Measurements from ENCODE around the gene RRP9.

Gene RRP9

DNA sequence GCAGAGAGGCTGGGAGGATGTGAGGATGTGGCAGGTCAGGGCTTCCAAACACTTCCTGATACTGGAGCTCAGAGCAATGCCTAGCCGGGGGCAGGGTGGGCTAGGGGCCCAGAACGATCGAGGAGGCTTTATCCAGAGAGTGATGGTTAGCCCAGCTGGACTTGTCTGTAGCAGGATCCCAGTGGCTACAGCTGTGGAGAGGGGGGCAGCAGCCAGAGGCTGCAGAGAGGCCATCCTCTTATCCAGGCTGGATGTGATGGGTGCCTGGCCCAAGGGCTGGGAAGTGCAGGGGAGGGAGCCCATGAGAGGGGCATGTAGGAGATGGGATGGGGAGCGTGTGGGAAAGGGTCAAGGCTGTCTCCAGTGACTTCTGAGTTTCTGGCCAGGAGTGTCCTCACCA, 5.1 kb upstream of the RRP9 start:
- H3K4me3 ChIP-seq (ENCODE audit: low read depth, low read length): no peak overlapping the region
- TF ChIP-seq, protein P1, sequence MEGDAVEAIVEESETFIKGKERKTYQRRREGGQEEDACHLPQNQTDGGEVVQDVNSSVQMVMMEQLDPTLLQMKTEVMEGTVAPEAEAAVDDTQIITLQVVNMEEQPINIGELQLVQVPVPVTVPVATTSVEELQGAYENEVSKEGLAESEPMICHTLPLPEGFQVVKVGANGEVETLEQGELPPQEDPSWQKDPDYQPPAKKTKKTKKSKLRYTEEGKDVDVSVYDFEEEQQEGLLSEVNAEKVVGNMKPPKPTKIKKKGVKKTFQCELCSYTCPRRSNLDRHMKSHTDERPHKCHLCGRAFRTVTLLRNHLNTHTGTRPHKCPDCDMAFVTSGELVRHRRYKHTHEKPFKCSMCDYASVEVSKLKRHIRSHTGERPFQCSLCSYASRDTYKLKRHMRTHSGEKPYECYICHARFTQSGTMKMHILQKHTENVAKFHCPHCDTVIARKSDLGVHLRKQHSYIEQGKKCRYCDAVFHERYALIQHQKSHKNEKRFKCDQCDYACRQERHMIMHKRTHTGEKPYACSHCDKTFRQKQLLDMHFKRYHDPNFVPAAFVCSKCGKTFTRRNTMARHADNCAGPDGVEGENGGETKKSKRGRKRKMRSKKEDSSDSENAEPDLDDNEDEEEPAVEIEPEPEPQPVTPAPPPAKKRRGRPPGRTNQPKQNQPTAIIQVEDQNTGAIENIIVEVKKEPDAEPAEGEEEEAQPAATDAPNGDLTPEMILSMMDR (IDR thresholded peaks at IDR 0.05; ENCODE audit: control insufficient read depth, extremely low read depth, insufficient read depth): no peak
- DNase-seq (ENCODE audit: low read depth): no peak

DNA sequence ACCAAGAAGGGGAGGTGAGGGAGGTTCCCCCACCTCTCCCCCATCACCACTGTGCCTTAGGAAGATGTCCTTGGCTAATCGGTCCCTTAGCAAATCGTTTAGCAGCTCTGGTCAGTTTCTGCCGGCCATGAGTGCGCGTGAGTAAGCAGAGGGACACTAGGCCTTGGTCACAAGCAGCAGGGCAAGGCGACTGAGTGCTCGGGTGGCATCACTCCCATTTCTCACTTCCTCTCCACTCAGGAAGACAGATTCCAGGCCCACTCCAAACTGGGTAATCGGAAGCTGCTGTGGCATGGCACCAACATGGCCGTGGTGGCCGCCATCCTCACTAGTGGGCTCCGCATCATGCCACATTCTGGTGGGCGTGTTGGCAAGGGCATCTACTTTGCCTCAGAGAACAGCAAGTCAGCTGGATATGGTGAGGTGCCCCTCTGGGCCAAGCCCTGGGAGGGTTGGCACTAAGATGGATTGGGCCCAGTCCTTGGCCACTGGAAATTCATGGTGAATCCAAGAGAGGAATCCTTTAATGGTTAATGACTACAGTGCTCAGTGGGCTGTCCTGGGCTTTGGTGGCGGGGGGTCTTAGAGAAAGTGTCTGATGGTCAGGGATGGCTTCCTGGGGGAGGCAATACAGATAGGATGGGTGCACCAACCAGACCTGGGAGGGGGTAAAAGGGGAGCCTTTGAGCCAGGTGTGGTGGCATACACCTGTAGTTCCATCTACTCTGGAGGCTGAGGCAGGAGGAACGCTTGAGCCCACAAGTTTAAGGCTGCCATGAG, 4.4 kb upstream of the RRP9 start:
- DNase-seq (ENCODE audit: low read depth): no peak
- no peak overlapping the region for H3K4me3 ChIP-seq (ENCODE audit: low read depth, low read length)
- TF ChIP-seq, protein P1 (IDR thresholded peaks at IDR 0.05; ENCODE audit: control insufficient read depth, extremely low read depth, insufficient read depth): no peak

DNA sequence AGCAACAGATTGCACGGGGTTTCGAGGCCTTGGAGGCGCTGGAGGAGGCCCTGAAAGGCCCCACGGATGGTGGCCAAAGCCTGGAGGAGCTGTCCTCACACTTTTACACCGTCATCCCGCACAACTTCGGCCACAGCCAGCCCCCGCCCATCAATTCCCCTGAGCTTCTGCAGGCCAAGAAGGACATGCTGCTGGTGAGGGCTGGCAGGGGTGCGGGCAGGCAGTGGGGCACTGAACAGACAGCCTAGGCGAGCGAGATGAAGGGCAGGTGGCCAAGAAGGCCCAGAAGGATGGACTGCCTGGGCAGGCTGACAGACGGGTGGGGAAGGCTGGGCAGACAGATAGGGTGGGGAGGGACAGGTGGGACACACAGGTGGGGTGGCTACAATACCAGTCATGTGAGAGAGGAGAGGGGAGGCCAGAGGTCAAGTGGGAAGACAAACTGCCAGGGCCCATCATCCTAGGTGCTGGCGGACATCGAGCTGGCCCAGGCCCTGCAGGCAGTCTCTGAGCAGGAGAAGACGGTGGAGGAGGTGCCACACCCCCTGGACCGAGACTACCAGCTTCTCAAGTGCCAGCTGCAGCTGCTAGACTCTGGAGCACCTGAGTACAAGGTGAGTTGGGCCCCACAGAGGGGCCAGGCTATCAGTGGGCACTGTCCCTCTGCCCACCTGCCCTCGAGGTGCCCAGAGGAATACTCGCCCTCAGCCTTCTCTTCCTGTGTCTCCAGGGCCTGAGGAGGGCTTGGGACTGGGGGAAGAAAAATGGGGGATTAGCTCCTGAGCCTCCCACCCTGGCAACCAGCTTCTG, 3.5 kb upstream of the RRP9 start:
- DNase-seq (ENCODE audit: low read depth): no peak
- TF ChIP-seq, protein P1 (IDR thresholded peaks at IDR 0.05; ENCODE audit: control insufficient read depth, extremely low read depth, insufficient read depth): no peak
- H3K4me3 ChIP-seq (ENCODE audit: low read depth, low read length): no peak overlapping the region

DNA sequence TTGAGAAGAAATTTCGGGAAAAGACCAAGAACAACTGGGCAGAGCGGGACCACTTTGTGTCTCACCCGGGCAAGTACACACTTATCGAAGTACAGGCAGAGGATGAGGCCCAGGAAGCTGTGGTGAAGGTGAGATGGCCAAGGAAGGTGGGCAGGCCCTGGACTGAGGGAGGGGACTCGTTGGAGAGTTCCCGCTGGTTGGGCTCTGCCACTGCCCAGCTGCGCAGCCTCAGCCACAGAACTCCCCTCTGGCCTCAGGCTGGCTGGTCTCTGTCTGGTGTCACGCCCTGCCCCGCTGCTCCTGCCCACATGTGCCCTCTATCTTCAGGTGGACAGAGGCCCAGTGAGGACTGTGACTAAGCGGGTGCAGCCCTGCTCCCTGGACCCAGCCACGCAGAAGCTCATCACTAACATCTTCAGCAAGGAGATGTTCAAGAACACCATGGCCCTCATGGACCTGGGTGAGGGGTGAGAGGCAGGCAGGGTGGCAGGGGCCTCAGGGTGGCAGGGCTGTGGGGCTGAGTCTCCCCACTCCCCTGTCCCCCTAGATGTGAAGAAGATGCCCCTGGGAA, 2.8 kb upstream of the RRP9 start:
- DNase-seq (ENCODE audit: low read depth): no peak
- TF ChIP-seq, protein P1 (IDR thresholded peaks at IDR 0.05; ENCODE audit: control insufficient read depth, extremely low read depth, insufficient read depth): no peak
- H3K4me3 ChIP-seq (ENCODE audit: low read depth, low read length): no peak overlapping the region

DNA sequence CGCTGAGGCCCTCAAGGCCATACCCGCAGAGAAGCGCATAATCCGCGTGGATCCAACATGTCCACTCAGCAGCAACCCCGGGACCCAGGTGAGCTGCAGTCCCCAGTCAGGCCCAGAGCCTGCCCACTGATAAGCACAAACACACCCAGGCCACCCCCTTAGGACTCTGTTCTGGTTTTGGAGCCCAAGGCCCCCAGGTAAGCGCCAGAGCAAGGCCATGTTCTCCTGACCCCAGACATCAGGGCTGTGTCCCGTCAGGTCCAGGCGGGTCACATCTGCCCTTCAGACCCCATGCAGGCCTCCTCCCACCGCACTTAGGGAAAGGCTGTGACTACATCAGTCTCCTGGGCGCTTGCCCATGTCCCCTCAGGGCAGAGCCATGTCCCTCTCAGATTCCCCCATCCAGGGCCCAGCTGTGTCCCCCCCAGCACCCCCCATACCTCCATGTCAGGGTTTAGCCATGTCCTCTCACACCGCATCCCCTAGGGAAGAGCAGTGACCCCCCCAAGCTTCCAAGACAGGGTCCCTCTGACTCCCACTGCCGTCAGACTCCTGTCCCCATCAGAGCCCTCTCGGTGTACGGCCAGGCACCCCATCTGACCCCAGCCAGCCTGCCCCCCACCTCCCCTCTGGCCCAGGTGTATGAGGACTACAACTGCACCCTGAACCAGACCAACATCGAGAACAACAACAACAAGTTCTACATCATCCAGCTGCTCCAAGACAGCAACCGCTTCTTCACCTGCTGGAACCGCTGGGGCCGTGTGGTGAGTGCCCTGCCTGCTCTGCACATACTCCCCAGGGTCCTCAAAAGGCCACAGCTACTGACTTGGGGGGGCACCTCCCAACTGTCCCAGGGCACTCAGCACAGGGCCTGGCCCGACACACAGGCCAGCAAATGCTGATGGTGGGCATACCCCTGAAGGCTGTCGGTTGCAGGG, 2.0 kb upstream of the RRP9 start:
- TF ChIP-seq, protein P1 (IDR thresholded peaks at IDR 0.05; ENCODE audit: control insufficient read depth, extremely low read depth, insufficient read depth): no peak
- H3K4me3 ChIP-seq (ENCODE audit: low read depth, low read length): peak overlapping the region; percentile 50; the same call in 1 of the 2 replicates
- DNase-seq (ENCODE audit: low read depth): no peak

All from LNCaP clone FGC (cell line).